SK-N-MC (cell line): ENCODE results near the gene ZFR.

Experiments
- DNase-seq: peaks from one replicate; pipeline ENCODE4 v3.0.0-alpha.2; 2011; ENCODE audit warnings: low read depth, low spot score
- H3K27ac ChIP-seq: fragments of 200-600 bp; sonication (generic); 2 replicates; pipeline ENCODE4 v1.5.1; 2016; ENCODE audit warnings: mixed run types
- H3K36me3 ChIP-seq: fragments of 200-600 bp; sonication (generic); 2 replicates; pipeline ENCODE4 v1.6.1; 2017; ENCODE audit warnings: antibody characterized with exemption, low read length, mixed read lengths; ENCODE audit not compliant: insufficient read depth
- H3K4me3 ChIP-seq: fragments of 200-600 bp; sonication (generic); 2 replicates; pipeline ENCODE4 v1.5.1; 2016
- H3K9ac ChIP-seq: fragments of 200-600 bp; sonication (generic); 2 replicates; pipeline ENCODE4 v1.8.0; 2017; ENCODE audit warnings: mixed run types, mixed read lengths; ENCODE audit not compliant: insufficient read length
- H3K9me3 ChIP-seq: fragments of 200-600 bp; sonication (generic); 2 replicates; pipeline ENCODE4 v1.6.1; 2017; ENCODE audit warnings: low read depth, mild to moderate bottlenecking, antibody characterized with exemption, low read length, moderate library complexity, mixed read lengths
- EZH2 ChIP-seq: fragments of 200-600 bp; sonication (generic); IDR thresholded peaks from one replicate; pipeline ENCODE4 v1.6.1; 2017; ENCODE audit warnings: antibody characterized with exemption
- FOXP2 ChIP-seq: optimal IDR thresholded peaks from 2 replicates; pipeline ENCODE3; 2011; ENCODE audit warnings: mild to moderate bottlenecking, moderate library complexity; ENCODE audit not compliant: insufficient read depth; ENCODE audit errors: extremely low read length, control extremely low read depth
- POLR2AphosphoS5 ChIP-seq: IDR thresholded peaks from 2 replicates; pipeline ENCODE4 v1.6.1; 2012; ENCODE audit warnings: mild to moderate bottlenecking, low read depth, low read length, borderline replicate concordance

The ZFR gene

GRCh38 chr5:32388432-32389129 lies 56.0 kb downstream of the ZFR start:
- DNase-seq = no peak

DNA sequence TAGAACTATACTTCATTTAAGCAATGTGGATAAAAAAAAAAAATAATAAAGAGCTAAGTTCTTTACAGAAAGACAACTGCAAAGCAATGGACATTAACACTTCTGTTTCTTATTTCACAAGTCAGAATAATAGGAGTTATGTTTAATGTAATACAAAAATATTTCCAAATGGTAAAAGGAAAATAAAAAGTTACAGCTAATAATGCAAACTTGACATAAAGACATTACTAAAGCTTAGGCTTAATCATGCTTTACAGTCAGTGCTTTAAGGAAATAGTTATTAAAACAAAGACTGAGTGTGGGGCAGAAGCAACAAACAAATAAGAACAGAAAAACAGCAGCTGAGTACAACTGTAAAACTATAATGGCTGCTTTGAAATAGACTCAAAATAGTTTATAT lies 56.7 kb downstream of the ZFR start:
- H3K36me3 ChIP-seq = peaks cover 88% of the 10 kb centered on the region
- H3K4me3 ChIP-seq = peak overlapping the region; percentile 12; the same call in 1 of the 2 replicates
- no peak for DNase-seq
- peak overlapping the region; percentile 77 for H3K27ac ChIP-seq
- H3K9ac ChIP-seq = peak overlapping the region; percentile 2
- H3K9me3 ChIP-seq = no peaks in the 10 kb centered on the region
- TF ChIP-seq POLR2AphosphoS5 = no peak
- TF ChIP-seq FOXP2 = no peak
- no peak for TF ChIP-seq EZH2

More at GRCh38 chr5:32388432-32389129, 56.0 kb downstream of the ZFR start:
- no peak for TF ChIP-seq FOXP2
- TF ChIP-seq POLR2AphosphoS5 = no peak
- no peak for TF ChIP-seq EZH2
- Histone ChIP-seq H3K9ac (no peak overlapping the region), H3K27ac (peak overlapping the region; percentile 77), H3K4me3 (no peak overlapping the region), H3K36me3 (peaks cover 83% of the 10 kb centered on the region), H3K9me3 (no peaks in the 10 kb centered on the region)

- Histone ChIP-seq H3K9ac (peak overlapping the region; percentile 17), H3K4me3 (peak overlapping the region; percentile 12; the same call in 1 of the 2 replicates), H3K9me3 (no peaks in the 10 kb centered on the region), H3K36me3 (peaks cover 89% of the 10 kb centered on the region), H3K27ac (peak overlapping the region; percentile 77)
- TF ChIP-seq FOXP2 (no peak), EZH2 (no peak), POLR2AphosphoS5 (no peak)
- DNase-seq = no peak
Observed at GRCh38 chr5:32387211-32387610, 57.3 kb downstream of the ZFR start.

- Histone ChIP-seq H3K4me3 (no peak overlapping the region), H3K27ac (no peak overlapping the region)
- DNase-seq = no peak
Observed at GRCh38 chr5:32384621-32385020, 59.9 kb downstream of the ZFR start.

DNA sequence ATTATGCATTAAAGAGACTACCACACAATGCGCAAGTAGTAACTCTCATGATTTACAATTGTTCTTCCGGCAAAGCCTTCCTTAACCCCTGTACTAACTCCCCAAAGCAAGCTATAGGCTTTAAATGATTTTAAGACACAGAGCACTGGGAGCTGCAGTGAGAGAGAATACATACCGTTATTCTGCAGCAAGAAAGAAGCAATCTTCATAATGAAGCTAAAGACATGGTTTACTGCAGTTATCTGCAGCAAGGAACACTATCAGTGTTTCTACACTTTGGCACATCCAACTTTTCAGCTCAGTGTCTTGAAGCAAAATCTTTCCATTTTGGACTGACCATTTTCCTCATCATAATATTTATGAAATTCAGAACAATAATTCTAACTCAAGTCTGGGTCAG lies 61.0 kb downstream of the ZFR start:
- no peak for TF ChIP-seq EZH2
- peaks cover 81% of the 10 kb centered on the region for H3K36me3 ChIP-seq
- no peak for DNase-seq
- H3K9ac ChIP-seq = no peak overlapping the region
- H3K9me3 ChIP-seq = no peaks in the 10 kb centered on the region
- H3K4me3 ChIP-seq = no peak overlapping the region
- H3K27ac ChIP-seq = no peak overlapping the region

More at GRCh38 chr5:32384621-32385020, 59.9 kb downstream of the ZFR start:
- Histone ChIP-seq H3K9ac (no peak overlapping the region), H3K36me3 (peaks cover 80% of the 10 kb centered on the region), H3K9me3 (no peaks in the 10 kb centered on the region)
- TF ChIP-seq FOXP2 (no peak), POLR2AphosphoS5 (no peak), EZH2 (no peak)

- Histone ChIP-seq H3K4me3 (no peak overlapping the region), H3K9ac (no peak overlapping the region), H3K9me3 (no peaks in the 10 kb centered on the region), H3K36me3 (peaks cover 81% of the 10 kb centered on the region), H3K27ac (no peak overlapping the region)
- TF ChIP-seq FOXP2 (no peak), EZH2 (no peak), POLR2AphosphoS5 (no peak)
- DNase-seq = no peak
Observed at GRCh38 chr5:32383065-32383464, 61.5 kb downstream of the ZFR start.

DNA sequence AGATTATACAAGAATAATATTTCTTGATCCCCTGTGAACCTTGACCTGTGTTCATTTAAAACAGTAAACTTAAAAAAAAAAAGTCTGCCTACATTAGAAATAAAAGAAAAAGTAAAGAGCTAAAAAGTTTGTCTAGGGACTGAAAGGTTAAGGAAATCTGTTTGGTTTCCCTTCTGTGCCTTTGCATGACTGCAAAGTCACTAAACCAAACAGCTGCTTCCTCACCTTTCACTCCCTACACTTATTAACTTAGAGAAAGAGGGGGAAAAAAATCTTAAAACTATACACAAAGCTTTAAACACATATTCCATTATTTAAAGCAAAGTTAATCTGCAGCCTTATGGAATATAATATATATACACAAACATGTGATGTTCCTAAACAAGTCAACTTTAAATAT lies 65.1 kb downstream of the ZFR start:
- TF ChIP-seq EZH2 (no peak), POLR2AphosphoS5 (no peak), FOXP2 (no peak)
- H3K9ac ChIP-seq = no peak overlapping the region
- peaks cover 72% of the 10 kb centered on the region for H3K36me3 ChIP-seq
- no peak for DNase-seq
- no peak overlapping the region for H3K4me3 ChIP-seq
- H3K27ac ChIP-seq = no peak overlapping the region
- no peaks in the 10 kb centered on the region for H3K9me3 ChIP-seq

GRCh38 chr5:32378966-32379365 lies 65.6 kb downstream of the ZFR start:
- Histone ChIP-seq H3K36me3 (peaks cover 73% of the 10 kb centered on the region), H3K9me3 (no peaks in the 10 kb centered on the region), H3K27ac (no peak overlapping the region), H3K4me3 (no peak overlapping the region), H3K9ac (no peak overlapping the region)
- no peak for DNase-seq
- TF ChIP-seq EZH2 (no peak), FOXP2 (no peak), POLR2AphosphoS5 (no peak)
